GM18526 (cell line): ENCODE measurements around the gene DDOST.

Experiments
- POLR2A ChIP-seq: IDR thresholded peaks from 3 replicates; pipeline ENCODE4 v1.6.1; 2011; ENCODE audit not compliant: insufficient read length; ENCODE audit errors: extremely low read depth

DDOST gene

DNA sequence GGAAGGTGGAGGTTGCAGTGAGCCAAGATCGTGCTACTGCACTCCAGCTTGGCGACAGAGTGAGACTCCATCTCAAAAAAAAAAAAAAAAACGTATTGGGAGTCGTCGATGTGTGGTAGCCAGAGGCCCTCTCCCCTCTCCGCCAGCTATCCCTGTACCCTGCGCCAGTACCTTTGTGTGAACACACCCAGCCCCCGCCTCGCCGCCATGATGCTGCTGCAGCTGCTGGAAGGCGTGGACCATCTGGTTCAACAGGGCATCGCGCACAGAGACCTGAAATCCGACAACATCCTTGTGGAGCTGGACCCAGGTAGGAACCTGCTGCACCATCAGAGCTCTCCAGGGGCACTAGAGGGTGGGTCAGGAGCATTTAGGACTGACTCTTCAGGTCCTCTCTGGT, 15.8 kb downstream of the DDOST start:
- no peak for TF ChIP-seq POLR2A

DNA sequence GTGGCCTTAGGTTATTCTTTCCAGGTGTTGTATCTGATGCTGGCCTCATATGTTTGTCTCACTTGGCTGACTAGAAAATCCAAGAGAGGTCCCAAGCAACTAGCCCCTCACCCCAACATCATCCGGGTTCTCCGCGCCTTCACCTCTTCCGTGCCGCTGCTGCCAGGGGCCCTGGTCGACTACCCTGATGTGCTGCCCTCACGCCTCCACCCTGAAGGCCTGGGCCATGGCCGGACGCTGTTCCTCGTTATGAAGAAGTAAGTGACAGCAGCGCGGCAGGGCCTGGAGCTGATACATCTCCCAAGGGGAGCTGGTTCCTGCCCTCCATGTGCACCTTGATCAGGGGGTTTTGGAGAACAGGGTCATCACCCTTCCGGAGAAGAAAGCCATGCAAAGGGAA, 16.8 kb downstream of the DDOST start:
- no peak for TF ChIP-seq POLR2A

DNA sequence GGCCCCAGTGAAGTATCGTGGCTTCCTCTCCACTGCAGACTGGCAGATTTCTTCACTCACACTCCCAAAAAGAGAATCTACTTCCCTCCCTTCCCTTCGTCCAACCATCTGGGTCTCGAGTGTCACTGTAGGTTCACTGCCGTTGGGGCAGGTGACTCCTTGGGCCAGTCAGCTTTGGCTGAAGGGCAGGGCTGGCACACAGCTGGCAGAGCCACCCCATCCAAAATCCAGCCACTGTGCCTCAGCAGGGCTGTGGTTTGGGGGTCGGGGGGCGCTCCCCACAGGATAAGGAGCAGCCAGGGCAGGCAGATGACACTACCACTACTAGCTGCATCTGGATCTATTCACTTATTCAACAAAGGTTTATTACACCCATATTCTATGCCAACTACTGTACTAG, 18.1 kb downstream of the DDOST start:
- TF ChIP-seq POLR2A, result no peak

DNA sequence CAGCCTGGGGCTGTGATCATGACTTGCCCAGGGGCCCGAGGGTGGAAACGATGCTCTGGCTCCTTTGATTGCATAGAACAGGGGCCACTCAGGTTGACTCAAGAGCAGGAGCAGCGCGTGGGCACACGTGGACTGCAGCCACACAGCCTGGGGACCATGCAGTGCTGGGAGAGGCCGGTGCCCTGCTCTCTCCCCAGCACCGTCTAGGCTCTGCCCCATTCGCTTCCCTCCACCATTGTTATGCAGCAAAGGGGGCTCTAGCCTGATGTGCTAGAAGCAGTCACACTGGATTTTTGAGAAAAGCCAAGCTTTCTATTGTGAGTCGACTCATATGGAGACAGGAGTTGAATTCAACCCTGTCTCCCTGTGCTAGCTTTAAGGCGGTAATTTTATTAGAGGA, 19.2 kb downstream of the DDOST start:
- TF ChIP-seq POLR2A, result no peak

DNA sequence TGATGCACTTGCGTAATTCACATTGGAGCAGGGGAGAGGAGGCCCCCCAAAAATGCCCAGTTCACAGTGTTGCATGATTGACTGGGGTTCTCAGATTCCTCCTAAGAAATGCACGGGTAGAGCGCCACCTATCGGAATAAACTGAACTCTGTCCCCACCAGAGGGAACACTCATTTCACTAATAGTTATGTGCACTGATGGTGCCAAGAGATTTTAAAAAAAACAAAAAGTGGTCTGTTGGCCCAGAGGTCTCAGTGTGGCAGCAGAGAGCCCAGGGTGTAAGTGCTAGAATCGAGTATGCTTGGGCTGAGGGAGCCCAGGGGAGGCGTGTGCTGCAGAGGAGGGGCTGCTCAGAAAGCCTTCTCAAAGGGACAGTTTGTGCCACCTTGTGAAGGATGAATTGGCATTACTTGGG, 21.0 kb downstream of the DDOST start:
- no peak for TF ChIP-seq POLR2A

DNA sequence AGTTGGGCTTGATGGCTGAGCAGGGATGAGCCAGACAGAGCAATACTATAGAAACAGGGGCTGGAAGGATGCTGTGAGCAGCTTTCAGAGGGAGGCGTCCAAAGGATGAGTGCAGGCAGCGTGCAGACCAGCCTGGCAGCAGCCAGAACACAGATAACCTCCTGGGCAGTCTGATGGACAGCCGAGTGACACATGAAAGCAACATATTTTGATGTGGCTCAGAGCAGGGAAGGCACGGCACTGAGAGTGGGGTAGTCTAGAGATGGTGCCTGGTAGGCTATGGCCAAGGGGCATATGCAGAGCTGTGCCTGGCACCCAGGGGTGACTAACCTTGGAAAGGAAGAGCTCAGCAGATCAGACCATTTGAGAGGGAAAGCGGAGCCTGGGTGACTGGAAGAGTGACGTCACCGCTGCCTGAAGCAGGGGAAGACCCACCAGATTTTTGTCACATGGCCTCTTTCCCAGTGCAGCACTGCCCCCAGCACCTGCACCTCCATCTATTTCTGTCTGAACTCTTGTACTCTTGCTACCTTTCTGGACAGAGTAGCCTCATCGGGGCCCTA, 24.3 kb downstream of the DDOST start:
- no peak for TF ChIP-seq POLR2A

DNA sequence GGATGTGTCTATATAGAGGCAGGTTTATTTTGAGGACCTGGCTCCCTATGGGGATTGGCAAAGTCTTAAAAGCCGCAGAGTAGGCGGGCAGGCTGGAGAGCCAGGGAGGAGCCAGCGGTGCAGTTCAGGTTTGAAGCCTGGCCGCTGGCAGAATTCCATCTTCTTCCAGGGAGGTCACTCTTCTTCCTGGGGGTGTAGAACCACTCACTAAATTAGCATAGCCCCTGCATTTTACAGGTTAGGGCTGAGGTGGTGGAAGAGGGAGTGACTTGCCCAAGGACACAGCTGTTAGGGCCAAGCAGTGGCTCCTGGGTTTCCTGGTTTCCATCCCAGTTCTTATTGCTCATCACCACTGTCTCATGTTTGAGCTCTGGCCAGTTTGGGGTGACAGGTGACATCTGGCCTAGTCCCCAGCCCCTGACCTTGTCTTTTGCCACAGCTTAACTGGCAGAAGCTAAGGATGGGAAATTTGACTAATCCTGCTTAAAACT, 26.5 kb downstream of the DDOST start:
- no peak for TF ChIP-seq POLR2A

DNA sequence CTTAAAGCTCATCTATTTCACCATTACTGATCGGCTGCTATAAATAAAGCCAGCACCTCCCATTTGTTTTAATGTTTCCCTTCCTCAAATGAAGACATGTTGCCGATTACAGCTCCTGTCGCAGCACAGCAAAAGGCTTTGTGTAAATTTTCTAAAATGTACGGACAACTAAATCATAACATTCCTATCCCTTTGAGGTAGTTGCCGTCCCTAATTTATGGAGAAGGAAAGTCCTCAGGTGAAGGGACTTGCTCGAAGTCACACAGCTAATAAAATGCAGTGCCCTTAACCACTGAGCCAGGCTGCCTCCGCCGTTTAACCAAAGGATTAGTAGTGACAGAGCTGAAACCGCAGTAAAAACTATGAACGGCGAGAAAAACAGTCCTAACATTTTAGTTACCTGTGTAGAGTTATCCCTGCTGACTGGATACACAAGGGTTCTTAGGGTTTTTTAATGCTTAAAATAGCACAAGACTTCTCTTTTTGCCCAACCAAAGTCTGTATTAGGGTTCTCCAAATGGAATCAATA, 27.0 kb downstream of the DDOST start:
- no peak for TF ChIP-seq POLR2A

DNA sequence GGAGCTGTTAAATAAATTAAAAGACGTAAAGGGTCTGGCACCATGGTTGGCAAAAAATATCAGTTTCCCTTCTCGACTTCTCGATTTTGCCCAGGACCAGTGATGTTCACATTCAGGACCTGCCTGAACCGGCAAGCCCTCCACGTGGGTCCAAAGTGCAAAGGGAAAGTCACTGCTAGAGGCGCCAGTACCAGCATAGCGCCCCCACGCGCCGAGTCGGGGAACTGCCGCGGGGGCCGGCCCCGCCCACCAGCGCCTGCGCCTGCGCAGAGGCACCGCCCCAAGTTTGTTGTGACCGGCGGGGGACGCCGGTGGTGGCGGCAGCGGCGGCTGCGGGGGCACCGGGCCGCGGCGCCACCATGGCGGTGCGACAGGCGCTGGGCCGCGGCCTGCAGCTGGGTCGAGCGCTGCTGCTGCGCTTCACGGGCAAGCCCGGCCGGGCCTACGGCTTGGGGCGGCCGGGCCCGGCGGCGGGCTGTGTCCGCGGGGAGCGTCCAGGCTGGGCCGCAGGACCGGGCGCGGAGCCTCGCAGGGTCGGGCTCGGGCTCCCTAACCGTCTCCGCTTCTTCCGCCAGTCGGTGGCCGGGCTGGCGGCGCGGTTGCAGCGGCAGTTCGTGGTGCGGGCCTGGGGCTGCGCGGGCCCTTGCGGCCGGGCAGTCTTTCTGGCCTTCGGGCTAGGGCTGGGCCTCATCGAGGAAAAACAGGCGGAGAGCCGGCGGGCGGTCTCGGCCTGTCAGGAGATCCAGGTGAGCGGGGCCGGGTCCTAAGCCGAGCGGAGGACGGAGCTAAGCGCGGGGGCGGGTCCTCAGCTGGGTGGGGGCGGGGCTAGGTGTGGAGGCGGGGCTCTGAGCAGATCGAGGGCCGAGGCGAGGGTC, 27.7 kb downstream of the DDOST start, which contains the start of gene PINK1:
TSS of gene PINK1 (plus strand) at position 269 of the 875 bp plus-strand sequence. CDS start at position 360, 91 bp downstream.
- TF ChIP-seq POLR2A, result no peak

DNA sequence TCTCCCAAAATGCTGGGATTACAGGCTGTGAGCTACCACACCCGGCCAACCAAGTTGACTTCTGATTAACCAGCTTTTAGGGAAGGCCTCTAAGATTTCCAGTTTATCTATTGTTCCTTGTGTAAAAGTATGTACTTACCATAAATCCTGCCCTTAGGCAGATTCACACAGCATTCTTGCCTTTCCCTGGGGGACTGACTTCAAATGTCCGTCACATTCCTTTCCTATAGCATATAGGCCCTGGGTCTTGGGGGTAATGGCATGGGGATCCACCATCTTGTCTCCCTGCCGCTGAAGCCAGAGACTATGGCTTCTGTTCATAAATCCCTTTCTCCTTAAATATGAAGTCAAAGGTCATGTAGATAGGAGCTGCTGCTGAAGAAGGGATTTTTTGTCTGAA, 28.8 kb downstream of the DDOST start:
- TF ChIP-seq POLR2A, result no peak

DNA sequence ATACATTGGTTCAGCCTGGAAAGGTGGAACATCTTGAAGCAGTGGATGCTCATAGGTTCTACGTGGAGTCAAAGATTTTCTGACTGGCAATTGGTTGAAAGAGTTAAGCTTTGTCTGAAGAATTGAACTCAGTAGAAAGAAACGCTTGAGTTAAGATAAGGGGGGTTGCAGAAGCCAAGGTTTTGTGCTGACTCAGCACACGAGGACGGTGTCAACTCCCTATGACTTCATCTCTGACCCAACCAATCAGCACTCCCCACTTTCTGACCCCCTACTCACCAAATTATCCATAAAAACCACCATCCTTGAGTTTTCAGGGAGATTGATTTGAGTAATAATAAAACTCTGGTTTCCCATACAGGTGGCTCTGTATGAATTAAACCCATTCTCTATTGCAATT, 30.4 kb downstream of the DDOST start:
- TF ChIP-seq POLR2A, result no peak

DNA sequence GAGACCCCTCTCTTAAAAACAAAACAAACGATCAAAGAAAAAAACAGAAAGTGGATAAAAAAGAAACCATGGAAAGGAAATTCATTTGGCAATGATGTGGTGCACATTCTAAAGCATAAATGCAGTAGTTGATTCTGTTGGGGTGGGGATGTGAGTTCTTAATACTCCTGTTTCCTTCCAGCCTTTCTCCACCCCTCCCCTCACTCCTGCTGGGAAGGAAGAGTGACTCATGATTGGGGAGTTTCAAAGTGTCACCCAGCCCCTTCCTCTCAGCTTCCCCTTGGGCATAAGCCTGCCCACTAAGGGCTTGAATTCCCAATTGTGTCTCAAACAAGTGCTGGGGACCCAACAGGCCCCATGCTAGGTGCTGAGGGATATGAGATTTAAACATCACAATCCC, 34.6 kb downstream of the DDOST start:
- TF ChIP-seq POLR2A, result no peak

DNA sequence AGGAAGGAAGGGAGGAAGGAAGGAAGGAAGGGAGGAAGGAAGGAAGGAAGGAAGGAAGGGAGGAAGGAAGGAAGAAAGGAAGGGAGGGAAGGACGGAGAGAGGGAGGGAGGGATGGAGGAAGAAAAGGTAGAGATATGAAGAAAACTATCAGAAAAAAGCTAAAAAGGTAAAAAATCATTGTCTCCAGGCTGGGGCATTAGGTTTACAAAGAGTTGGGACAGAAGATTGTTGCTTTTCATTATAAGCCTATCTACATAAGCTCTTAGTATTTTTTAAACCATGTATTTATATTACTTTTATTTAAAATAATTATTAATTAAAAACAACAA, 35.1 kb downstream of the DDOST start:
- TF ChIP-seq POLR2A, result no peak

DNA sequence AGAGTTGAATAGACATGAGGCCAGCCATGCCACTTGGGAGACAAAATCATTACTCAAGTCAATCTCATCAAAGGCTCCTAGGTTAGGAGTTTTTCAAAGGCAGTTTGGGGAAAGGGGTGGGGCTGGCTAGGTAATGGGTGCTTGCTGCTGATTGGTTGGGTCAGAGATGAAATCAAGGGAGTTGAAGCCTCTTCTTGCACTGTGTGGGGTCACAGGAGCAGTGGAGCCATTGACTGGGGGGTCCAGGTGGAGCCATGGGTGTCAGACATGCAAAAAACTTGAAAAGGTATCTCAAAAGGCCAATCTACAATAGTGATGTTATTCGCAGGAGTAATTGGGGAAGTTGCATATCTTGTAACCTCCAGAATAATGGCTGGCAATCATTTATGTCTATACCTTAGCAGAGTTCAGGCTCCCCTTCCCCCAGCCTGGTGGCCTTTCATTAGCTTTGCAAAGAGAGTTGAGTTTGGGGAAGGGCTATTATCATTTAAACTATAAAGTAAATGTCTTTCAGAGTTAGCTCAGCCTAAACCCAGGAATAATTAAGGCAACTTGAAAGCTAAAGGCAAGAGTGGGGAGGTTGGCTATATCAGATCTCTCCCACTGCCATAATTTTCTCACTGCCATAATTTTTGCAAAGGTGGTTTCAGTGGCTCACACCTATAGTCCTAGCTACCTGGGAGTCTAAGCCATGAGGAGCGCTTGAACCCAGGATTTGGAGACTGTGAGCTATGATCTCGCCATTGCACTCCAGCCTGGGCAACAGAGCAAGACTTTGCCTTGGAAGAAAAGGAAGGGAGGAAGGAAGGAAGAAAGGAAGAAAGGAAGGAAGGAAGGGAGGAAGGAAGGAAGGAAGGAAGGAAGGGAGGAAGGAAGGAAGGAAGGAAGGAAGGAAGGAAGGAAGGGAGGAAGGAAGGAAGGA, 35.7 kb downstream of the DDOST start:
- no peak for TF ChIP-seq POLR2A

DNA sequence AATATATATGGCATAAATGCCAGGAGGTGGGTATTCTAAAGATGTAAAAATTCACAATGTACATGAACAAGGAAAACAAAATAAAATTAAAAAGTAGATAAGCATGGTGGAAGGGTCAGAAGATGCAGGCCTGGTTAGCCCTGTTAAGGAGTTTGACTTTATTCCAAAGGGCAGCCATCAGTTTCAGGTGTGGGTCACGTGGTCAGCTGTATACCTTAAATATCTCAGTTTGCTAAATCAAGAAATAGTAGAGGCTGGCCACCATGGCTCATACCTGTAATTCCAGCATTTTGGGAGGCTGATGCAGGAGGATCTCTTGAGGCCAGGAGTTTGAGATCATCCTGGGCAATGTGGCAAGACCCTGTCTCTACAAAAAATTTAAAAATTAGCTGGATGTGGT, 36.5 kb downstream of the DDOST start:
- TF ChIP-seq POLR2A, result no peak
